Measurements from ENCODE around the gene SDK1. TPM values are rescaled to one million over a fixed set of nuclear protein-coding genes. Genes with fewer than 3 reads are reported as not detected.

SDK1 gene
- total and polyA plus RNA-seq, 4 donors, result 0.12 to 0.47 (median 0.36) TPM

DNA sequence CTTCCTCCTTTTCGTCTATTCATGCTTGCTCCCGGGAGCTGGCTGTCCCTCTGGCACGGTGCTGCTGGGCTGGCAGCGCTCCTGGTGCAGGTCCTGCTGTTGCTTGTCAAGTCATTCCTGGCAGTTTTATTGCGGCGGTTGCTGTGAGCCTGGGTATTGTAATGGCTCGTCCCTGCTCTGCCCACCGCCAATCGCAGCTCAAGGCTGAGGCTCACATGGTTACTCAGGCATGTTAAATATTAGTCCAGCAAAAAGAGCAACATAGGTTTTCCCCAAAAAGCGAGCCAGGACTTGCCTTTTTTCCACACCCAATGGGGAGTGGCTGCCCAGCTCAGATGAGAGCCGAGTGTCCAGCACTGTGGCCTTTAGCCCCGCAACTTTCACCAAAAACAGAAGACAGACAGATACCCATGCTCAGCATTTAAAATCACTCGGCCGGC lies 888.1 kb downstream of the SDK1 start:
- H3K9me3 ChIP-seq (ENCODE audit: control insufficient read depth in 4 of 4, low read length in 3 of 4), result no peaks in the 10 kb centered on the region
- TF ChIP-seq YY1 (IDR thresholded peaks at IDR 0.05) (peak; percentile 34), TAF1 (conservative IDR thresholded peaks at IDR 0.05) (no peak), GABPA (IDR thresholded peaks at IDR 0.05 in 1 of 2, conservative IDR thresholded peaks at IDR 0.05 in 1 of 2) (no peak), HNF4A (conservative IDR thresholded peaks at IDR 0.05) (peak; percentile 19 to 38), SP1 (IDR thresholded peaks at IDR 0.05) (peak; percentile 62), RXRA (IDR thresholded peaks at IDR 0.05) (peak in 1 of 2 donors; percentile 10), FOXA2 (IDR thresholded peaks at IDR 0.05) (no peak)
- TF ChIP-seq, protein P1, sequence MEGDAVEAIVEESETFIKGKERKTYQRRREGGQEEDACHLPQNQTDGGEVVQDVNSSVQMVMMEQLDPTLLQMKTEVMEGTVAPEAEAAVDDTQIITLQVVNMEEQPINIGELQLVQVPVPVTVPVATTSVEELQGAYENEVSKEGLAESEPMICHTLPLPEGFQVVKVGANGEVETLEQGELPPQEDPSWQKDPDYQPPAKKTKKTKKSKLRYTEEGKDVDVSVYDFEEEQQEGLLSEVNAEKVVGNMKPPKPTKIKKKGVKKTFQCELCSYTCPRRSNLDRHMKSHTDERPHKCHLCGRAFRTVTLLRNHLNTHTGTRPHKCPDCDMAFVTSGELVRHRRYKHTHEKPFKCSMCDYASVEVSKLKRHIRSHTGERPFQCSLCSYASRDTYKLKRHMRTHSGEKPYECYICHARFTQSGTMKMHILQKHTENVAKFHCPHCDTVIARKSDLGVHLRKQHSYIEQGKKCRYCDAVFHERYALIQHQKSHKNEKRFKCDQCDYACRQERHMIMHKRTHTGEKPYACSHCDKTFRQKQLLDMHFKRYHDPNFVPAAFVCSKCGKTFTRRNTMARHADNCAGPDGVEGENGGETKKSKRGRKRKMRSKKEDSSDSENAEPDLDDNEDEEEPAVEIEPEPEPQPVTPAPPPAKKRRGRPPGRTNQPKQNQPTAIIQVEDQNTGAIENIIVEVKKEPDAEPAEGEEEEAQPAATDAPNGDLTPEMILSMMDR (IDR thresholded peaks at IDR 0.05; ENCODE audit: low read depth, low read length, missing input control), result no peak
- peak overlapping the region in 1 of 2 donors; percentile 41 for H3K27ac ChIP-seq (ENCODE audit: low read depth in 1 of 2, low read length in 2 of 2)
- 57% methylated on average over 14 of the region's 14 CpGs for WGBS
- H3K4me3 ChIP-seq (ENCODE audit: low read depth in 1 of 3, low read length in 3 of 3), result no peak overlapping the region
- peaks cover 0 to 4% (median 0%) of the 10 kb centered on the region in 4 donors for H3K4me1 ChIP-seq (ENCODE audit: control insufficient read depth in 4 of 4, insufficient read depth in 4 of 4, low read length in 3 of 4)
- no peaks in the 10 kb centered on the region for H3K36me3 ChIP-seq (ENCODE audit: control insufficient read depth in 4 of 4, insufficient read depth in 3 of 4, low read depth in 1 of 4, low read length in 3 of 4)
- H3K9ac ChIP-seq (ENCODE audit: low read depth in 1 of 2, low read length in 2 of 2), result no peak overlapping the region
- H3K27me3 ChIP-seq (ENCODE audit: control insufficient read depth in 4 of 4, insufficient read depth in 4 of 4, low read length in 3 of 4), result no peaks in the 10 kb centered on the region
- DNase-seq (ENCODE audit: low spot score), result no peak

DNA sequence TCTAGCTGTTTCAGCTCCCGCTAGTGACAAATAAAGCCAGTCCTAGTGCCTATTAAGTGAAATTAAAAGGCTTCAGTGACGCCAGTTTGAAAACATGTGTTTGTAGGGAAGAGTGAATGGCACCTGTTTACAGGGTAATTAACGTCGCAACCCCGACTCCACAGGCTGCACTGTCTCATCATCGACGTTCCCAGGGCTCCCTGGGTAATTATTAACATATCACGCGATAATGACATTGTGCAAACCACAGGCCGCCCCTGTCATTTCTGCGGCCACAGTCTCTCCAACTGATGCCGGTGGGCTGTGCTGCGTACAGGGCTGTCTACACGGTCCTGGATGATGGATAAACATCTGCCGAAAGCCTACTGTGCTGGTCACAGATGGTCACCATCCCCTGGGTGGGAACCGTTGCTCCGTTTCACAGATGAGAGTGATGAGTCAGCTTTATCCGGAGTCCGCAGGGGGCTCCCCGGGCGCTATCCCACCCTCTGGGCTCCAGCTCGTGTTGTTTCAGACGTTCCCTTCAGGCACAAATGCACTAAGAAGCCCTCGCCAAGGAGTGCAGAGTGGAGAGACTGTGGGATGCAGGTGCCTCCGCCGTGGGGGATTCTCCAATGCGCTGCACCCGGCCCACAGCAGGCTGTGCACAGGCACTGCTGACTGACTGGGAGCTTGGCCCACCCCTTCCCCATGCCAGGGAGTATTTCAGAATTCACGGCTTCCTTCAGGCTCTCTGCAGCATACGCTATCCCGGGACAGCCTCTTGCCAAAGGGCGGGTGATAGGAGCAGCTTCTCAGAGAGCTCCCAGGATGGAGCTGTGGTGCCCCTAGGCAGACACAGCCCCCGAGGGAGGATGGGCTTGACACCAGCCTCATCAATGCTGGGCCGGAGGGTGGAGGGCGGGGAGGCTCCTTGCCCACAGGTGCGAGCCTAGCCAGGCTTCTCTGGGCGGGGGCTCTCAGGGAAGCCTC lies 889.2 kb downstream of the SDK1 start:
- H3K36me3 ChIP-seq (ENCODE audit: control insufficient read depth in 4 of 4, insufficient read depth in 3 of 4, low read depth in 1 of 4, low read length in 3 of 4), result no peaks in the 10 kb centered on the region
- H3K27me3 ChIP-seq (ENCODE audit: control insufficient read depth in 4 of 4, insufficient read depth in 4 of 4, low read length in 3 of 4), result no peaks in the 10 kb centered on the region
- TF ChIP-seq FOXA1 (IDR thresholded peaks at IDR 0.05) (no peak), FOXA2 (IDR thresholded peaks at IDR 0.05) (no peak), GABPA (IDR thresholded peaks at IDR 0.05 in 1 of 2, conservative IDR thresholded peaks at IDR 0.05 in 1 of 2) (no peak), EGR1 (IDR thresholded peaks at IDR 0.05; ENCODE audit: low read depth in 2 of 2) (no peak)
- TF ChIP-seq, protein P2, sequence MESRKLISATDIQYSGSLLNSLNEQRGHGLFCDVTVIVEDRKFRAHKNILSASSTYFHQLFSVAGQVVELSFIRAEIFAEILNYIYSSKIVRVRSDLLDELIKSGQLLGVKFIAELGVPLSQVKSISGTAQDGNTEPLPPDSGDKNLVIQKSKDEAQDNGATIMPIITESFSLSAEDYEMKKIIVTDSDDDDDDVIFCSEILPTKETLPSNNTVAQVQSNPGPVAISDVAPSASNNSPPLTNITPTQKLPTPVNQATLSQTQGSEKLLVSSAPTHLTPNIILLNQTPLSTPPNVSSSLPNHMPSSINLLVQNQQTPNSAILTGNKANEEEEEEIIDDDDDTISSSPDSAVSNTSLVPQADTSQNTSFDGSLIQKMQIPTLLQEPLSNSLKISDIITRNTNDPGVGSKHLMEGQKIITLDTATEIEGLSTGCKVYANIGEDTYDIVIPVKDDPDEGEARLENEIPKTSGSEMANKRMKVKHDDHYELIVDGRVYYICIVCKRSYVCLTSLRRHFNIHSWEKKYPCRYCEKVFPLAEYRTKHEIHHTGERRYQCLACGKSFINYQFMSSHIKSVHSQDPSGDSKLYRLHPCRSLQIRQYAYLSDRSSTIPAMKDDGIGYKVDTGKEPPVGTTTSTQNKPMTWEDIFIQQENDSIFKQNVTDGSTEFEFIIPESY (IDR thresholded peaks at IDR 0.05), result no peak
- TF ChIP-seq, protein P3, sequence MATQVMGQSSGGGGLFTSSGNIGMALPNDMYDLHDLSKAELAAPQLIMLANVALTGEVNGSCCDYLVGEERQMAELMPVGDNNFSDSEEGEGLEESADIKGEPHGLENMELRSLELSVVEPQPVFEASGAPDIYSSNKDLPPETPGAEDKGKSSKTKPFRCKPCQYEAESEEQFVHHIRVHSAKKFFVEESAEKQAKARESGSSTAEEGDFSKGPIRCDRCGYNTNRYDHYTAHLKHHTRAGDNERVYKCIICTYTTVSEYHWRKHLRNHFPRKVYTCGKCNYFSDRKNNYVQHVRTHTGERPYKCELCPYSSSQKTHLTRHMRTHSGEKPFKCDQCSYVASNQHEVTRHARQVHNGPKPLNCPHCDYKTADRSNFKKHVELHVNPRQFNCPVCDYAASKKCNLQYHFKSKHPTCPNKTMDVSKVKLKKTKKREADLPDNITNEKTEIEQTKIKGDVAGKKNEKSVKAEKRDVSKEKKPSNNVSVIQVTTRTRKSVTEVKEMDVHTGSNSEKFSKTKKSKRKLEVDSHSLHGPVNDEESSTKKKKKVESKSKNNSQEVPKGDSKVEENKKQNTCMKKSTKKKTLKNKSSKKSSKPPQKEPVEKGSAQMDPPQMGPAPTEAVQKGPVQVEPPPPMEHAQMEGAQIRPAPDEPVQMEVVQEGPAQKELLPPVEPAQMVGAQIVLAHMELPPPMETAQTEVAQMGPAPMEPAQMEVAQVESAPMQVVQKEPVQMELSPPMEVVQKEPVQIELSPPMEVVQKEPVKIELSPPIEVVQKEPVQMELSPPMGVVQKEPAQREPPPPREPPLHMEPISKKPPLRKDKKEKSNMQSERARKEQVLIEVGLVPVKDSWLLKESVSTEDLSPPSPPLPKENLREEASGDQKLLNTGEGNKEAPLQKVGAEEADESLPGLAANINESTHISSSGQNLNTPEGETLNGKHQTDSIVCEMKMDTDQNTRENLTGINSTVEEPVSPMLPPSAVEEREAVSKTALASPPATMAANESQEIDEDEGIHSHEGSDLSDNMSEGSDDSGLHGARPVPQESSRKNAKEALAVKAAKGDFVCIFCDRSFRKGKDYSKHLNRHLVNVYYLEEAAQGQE (IDR thresholded peaks at IDR 0.05), result no peak
- TF ChIP-seq, protein P1 (IDR thresholded peaks at IDR 0.05; ENCODE audit: low read depth, low read length, missing input control), result no peak
- TF ChIP-seq, protein P4, sequence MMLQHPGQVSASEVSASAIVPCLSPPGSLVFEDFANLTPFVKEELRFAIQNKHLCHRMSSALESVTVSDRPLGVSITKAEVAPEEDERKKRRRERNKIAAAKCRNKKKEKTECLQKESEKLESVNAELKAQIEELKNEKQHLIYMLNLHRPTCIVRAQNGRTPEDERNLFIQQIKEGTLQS (IDR thresholded peaks at IDR 0.05), result no peak
- H3K9me3 ChIP-seq (ENCODE audit: control insufficient read depth in 4 of 4, low read length in 3 of 4), result no peaks in the 10 kb centered on the region
- peak overlapping the region in 1 of 2 donors; percentile 35 for H3K27ac ChIP-seq (ENCODE audit: low read depth in 1 of 2, low read length in 2 of 2)
- H3K4me3 ChIP-seq (ENCODE audit: low read depth in 1 of 3, low read length in 3 of 3), result no peak overlapping the region
- no peak for DNase-seq (ENCODE audit: low spot score)
- H3K9ac ChIP-seq (ENCODE audit: low read depth in 1 of 2, low read length in 2 of 2), result no peak overlapping the region
- H3K4me1 ChIP-seq (ENCODE audit: control insufficient read depth in 4 of 4, insufficient read depth in 4 of 4, low read length in 3 of 4), result peaks cover 0 to 4% (median 0%) of the 10 kb centered on the region in 4 donors
- WGBS, result 65% methylated on average over 37 of the region's 37 CpGs

Data from liver (tissue), 9 donors.